Caki2 (cell line): ENCODE data around the gene VWF. TPM values are rescaled to one million over a fixed set of nuclear protein-coding genes. Genes with fewer than 3 reads are reported as not detected.

Source experiments
- DNase-seq: peaks from one replicate; pipeline ENCODE4 v3.0.0-alpha.2; 2015; ENCODE audit warnings: low read depth
- in situ Hi-C: cut with HindIII; loops from 2 replicates; pipeline ENCODE4 v1.10.0; 2016; ENCODE audit warnings: low sequenced_read_pairs, low pct_unique_long_range_greater_than_20kb, mixed read lengths
- total RNA-seq: library from RNA; depleted of rRNA; stranded (reverse); fragments of >200 nt; shearing (Covaris generic); gene quantifications from 2 replicates; pipeline ENCODE4 v1.2.3, GENCODE V29; 2014; ENCODE audit warnings: low replicate concordance

Gene VWF
- total RNA-seq, 1 experiment from 2014 or later = 0.07 TPM

- in situ Hi-C loops = no loop called here
- DNase-seq = no peak
Observed at GRCh38 chr12:6052206-6052939, 72.1 kb downstream of the VWF start.

GRCh38 chr12:6049992-6050391 lies 74.5 kb downstream of the VWF start:
- no peak for DNase-seq
- in situ Hi-C loops = no loop called here

GRCh38 chr12:6049587-6049986 lies 74.9 kb downstream of the VWF start:
- in situ Hi-C loops = no loop called here
- DNase-seq = no peak

GRCh38 chr12:6047249-6048237 lies 76.9 kb downstream of the VWF start:
- in situ Hi-C loops = no loop called here
- no peak for DNase-seq

- in situ Hi-C loops = no loop called here
- DNase-seq = no peak
Observed at GRCh38 chr12:6046511-6047180, 77.8 kb downstream of the VWF start.

GRCh38 chr12:6045438-6045837 lies 79.0 kb downstream of the VWF start:
- DNase-seq = no peak
- in situ Hi-C loops = no loop called here

- in situ Hi-C loops = no loop called here
- no peak for DNase-seq
Observed at GRCh38 chr12:6044082-6044481, 80.4 kb downstream of the VWF start.

GRCh38 chr12:6042446-6042845 lies 82.0 kb downstream of the VWF start:
- DNase-seq = no peak
- in situ Hi-C loops = no loop called here

- in situ Hi-C loops = no loop called here
- DNase-seq = no peak
Observed at GRCh38 chr12:6041891-6042290, 82.6 kb downstream of the VWF start.

- in situ Hi-C loops = no loop called here
- no peak for DNase-seq
Observed at GRCh38 chr12:6040815-6041214, 83.7 kb downstream of the VWF start.

- in situ Hi-C loops = no loop called here
- peak; percentile 62 for DNase-seq
Observed at GRCh38 chr12:6039894-6040601, 84.4 kb downstream of the VWF start.

GRCh38 chr12:6038160-6038559 lies 86.3 kb downstream of the VWF start:
- in situ Hi-C loops = no loop called here
- peak; percentile 16 for DNase-seq

- no peak for DNase-seq
- in situ Hi-C loops = no loop called here
Observed at GRCh38 chr12:6037459-6037858, 87.0 kb downstream of the VWF start.

- in situ Hi-C loops = no loop called here
- no peak for DNase-seq
Observed at GRCh38 chr12:6036509-6036908, 88.0 kb downstream of the VWF start.

GRCh38 chr12:6034596-6034995 lies 89.9 kb downstream of the VWF start:
- no peak for DNase-seq

GRCh38 chr12:6033546-6033945 lies 90.9 kb downstream of the VWF start:
- DNase-seq = no peak
- in situ Hi-C loops = no loop called here

More at GRCh38 chr12:6034596-6034995, 89.9 kb downstream of the VWF start:
- in situ Hi-C loops = no loop called here

GRCh38 chr12:6032726-6033125 lies 91.7 kb downstream of the VWF start:
- in situ Hi-C loops = no loop called here
- no peak for DNase-seq

GRCh38 chr12:6031001-6031400 lies 93.5 kb downstream of the VWF start:
- no peak for DNase-seq
- in situ Hi-C loops = no loop called here
